GM23338 (cell line): ENCODE measurements around the gene MDH1. TPM values are rescaled to one million over a fixed set of nuclear protein-coding genes. Genes with fewer than 3 reads are reported as not detected.

ENCODE experiments used
- ATAC-seq: fragments of 200-7000 bp; cut with Tn5 transposase; 3 replicates; pipeline ENCODE4 v1.9.1; 2020
- DNase-seq: peaks from one replicate; pipeline ENCODE4 v3.0.0-alpha.2; 2015; ENCODE audit warnings: low spot score
- H2AFZ ChIP-seq: fragments of 200-600 bp; sonication (generic); 2 replicates; pipeline ENCODE4 v1.8.0; 2016; ENCODE audit warnings: antibody characterized with exemption, mild to moderate bottlenecking, moderate library complexity
- H3F3A ChIP-seq: fragments of 200-600 bp; sonication (generic); replicated peaks from 2 replicates; pipeline ENCODE4 v1.8.0; 2017; ENCODE audit warnings: antibody characterized with exemption, mixed run types, low read depth
- H3K27ac ChIP-seq: fragments of 200-600 bp; sonication (generic); 2 replicates; pipeline ENCODE4 v1.6.1; 2016; ENCODE audit warnings: low read depth
- H3K27me3 ChIP-seq: fragments of 200-600 bp; sonication (generic); 2 replicates; pipeline ENCODE4 v1.8.0; 2016; ENCODE audit warnings: mild to moderate bottlenecking, mixed run types, moderate library complexity; ENCODE audit not compliant: insufficient read depth
- H3K36me3 ChIP-seq: fragments of 200-600 bp; sonication (generic); 2 replicates; pipeline ENCODE4 v1.8.0; 2016; ENCODE audit warnings: mild to moderate bottlenecking; ENCODE audit not compliant: insufficient read depth
- H3K4me1 ChIP-seq: fragments of 200-600 bp; sonication (generic); 2 replicates; pipeline ENCODE4 v1.8.0; 2016; ENCODE audit warnings: mild to moderate bottlenecking, moderate library complexity; ENCODE audit not compliant: insufficient read depth
- H3K4me2 ChIP-seq: fragments of 200-600 bp; sonication (generic); 2 replicates; pipeline ENCODE4 v1.7.1; 2017; ENCODE audit warnings: mixed run types
- H3K4me3 ChIP-seq: fragments of 200-600 bp; sonication (generic); 2 replicates; pipeline ENCODE4 v1.6.1; 2016; ENCODE audit warnings: mixed run types
- H3K79me2 ChIP-seq: fragments of 200-600 bp; sonication (generic); replicated peaks from 2 replicates; pipeline ENCODE4 v1.8.0; 2017; ENCODE audit warnings: mild to moderate bottlenecking; ENCODE audit not compliant: insufficient read depth
- H3K9me2 ChIP-seq: fragments of 200-600 bp; sonication (generic); 2 replicates; pipeline ENCODE4 v1.8.0; 2017; ENCODE audit not compliant: insufficient read depth
- H4K20me1 ChIP-seq: fragments of 200-600 bp; sonication (generic); replicated peaks from 2 replicates; pipeline ENCODE4 v1.8.0; 2017; ENCODE audit warnings: mild to moderate bottlenecking; ENCODE audit not compliant: insufficient read depth
- H3K27ac Mint-ChIP-seq: 2 replicates; pipeline ENCODE4 v1.8.0; 2020; ENCODE audit warnings: inconsistent platforms, mild to moderate bottlenecking, moderate library complexity, mixed read lengths
- H3K27me3 Mint-ChIP-seq: 3 replicates; pipeline ENCODE4 v1.8.0; 2022; ENCODE audit warnings: low read depth, mild to moderate bottlenecking, moderate library complexity, mixed read lengths, inconsistent platforms; ENCODE audit not compliant: insufficient read depth, poor library complexity
- H3K36me3 Mint-ChIP-seq: 3 replicates; pipeline ENCODE4 v1.8.0; 2021; ENCODE audit warnings: low read depth, mild to moderate bottlenecking, inconsistent platforms, moderate library complexity, mixed read lengths
- H3K4me1 Mint-ChIP-seq: 3 replicates; pipeline ENCODE4 v1.8.0; 2020; ENCODE audit warnings: mild to moderate bottlenecking, inconsistent platforms, mixed read lengths
- H3K4me3 Mint-ChIP-seq: 3 replicates; pipeline ENCODE4 v1.8.0; 2021; ENCODE audit warnings: moderate library complexity, mild to moderate bottlenecking, inconsistent platforms, mixed read lengths
- H3K9me3 Mint-ChIP-seq: 3 replicates; pipeline ENCODE4 v1.8.0; 2020; ENCODE audit warnings: moderate library complexity, mild to moderate bottlenecking, inconsistent platforms, mixed read lengths
- CTCF ChIP-seq, 2 experiments: fragments of 200-600 bp in 1 of 2; sonication (generic) in 1 of 2; conservative IDR thresholded peaks; 2 replicates each; pipeline versions ENCODE4 v1.5.1 to v1.6.1; 2016 to 2017; ENCODE audit warnings: antibody characterized with exemption in 2 of 2, low read depth in 2 of 2, mild to moderate bottlenecking in 2 of 2, moderate library complexity in 1 of 2
- ETS1 ChIP-seq: IDR thresholded peaks from 2 replicates; pipeline ENCODE4 v1.6.1; 2016; ENCODE audit warnings: antibody characterized with exemption
- EZH2 ChIP-seq: fragments of 200-600 bp; sonication (generic); IDR thresholded peaks from one replicate; pipeline ENCODE4 v1.8.0; 2017; ENCODE audit warnings: antibody characterized with exemption, mild to moderate bottlenecking, low read depth; ENCODE audit not compliant: unreplicated experiment
- JUNB ChIP-seq: IDR thresholded peaks from one replicate; pipeline ENCODE4 v1.6.1; 2016; ENCODE audit warnings: antibody characterized with exemption; ENCODE audit not compliant: unreplicated experiment
- NANOG ChIP-seq: IDR thresholded peaks from 2 replicates; pipeline ENCODE4 v1.6.1; 2016; ENCODE audit warnings: antibody characterized with exemption, borderline replicate concordance
- POLR2AphosphoS5 ChIP-seq: IDR thresholded peaks from 2 replicates; pipeline ENCODE4 v1.6.1; 2016; ENCODE audit warnings: antibody characterized with exemption, low read depth
- REST ChIP-seq: IDR thresholded peaks from one replicate; pipeline ENCODE4 v1.6.1; 2018; ENCODE audit warnings: antibody characterized with exemption; ENCODE audit not compliant: unreplicated experiment
- ZNF114 ChIP-seq: fragments of 250-450 bp; sonication (Bioruptor Pico); IDR thresholded peaks from 2 replicates; pipeline ENCODE4 v1.5.0; 2020; ENCODE audit warnings: mild to moderate bottlenecking, moderate library complexity
- ZNF331 ChIP-seq: fragments of 250-450 bp; sonication (Bioruptor Pico); IDR thresholded peaks from 2 replicates; pipeline ENCODE4 v1.5.0; 2020; ENCODE audit warnings: low read depth, mild to moderate bottlenecking, moderate library complexity
- ZNF462 ChIP-seq: fragments of 250-450 bp; sonication (Bioruptor Pico); IDR thresholded peaks from 2 replicates; pipeline ENCODE4 v1.5.0; 2020; ENCODE audit warnings: mild to moderate bottlenecking, moderate library complexity
- polyA plus RNA-seq: library from polyadenylated mRNA; unstranded; fragments of >200 nt; fragmentation: Nextera tagmentation; extraction: Ambion mirVana; gene quantifications from 2 replicates; pipeline ENCODE4 v1.2.1, GENCODE V29; 2016
- total RNA-seq: library from RNA; depleted of rRNA; stranded (reverse); fragments of >200 nt; shearing (Covaris generic); gene quantifications from 2 replicates; pipeline ENCODE4 v1.2.3, GENCODE V29; 2014

Gene MDH1
- total and polyA plus RNA-seq, 2 experiments from 2014 or later: 275 to 503 TPM

- TF ChIP-seq ZNF462 (no peak), CTCF (conservative IDR thresholded peaks at IDR 0.05; ENCODE audit: low read depth in 2 of 2) (no peak), ZNF331 (no peak), POLR2AphosphoS5 (no peak), JUNB (no peak)
Observed at GRCh38 chr2:63650756-63651155, 62.0 kb downstream of the MDH1 start (continued).

- H3K27ac Mint-ChIP-seq: no peak overlapping the region
- TF ChIP-seq REST (no peak), ZNF114 (CRISPR knock-in tag) (no peak), ETS1 (no peak), NANOG (no peak), EZH2 (no peak), CTCF (conservative IDR thresholded peaks at IDR 0.05; ENCODE audit: low read depth in 2 of 2) (no peak)
Observed at GRCh38 chr2:63651356-63651755, 62.6 kb downstream of the MDH1 start.

More at GRCh38 chr2:63651356-63651755, 62.6 kb downstream of the MDH1 start:
- ATAC-seq (no peak), DNase-seq (no peak)
- Mint-ChIP-seq H3K9me3 (peaks cover 3% of the 10 kb centered on the region), H3K4me1 (peaks cover 7% of the 10 kb centered on the region), H3K4me3 (no peak overlapping the region), H3K27me3 (no peaks in the 10 kb centered on the region), H3K36me3 (0 out of 3 replicates have a peak, but pooled peaks cover 4% of the 10 kb centered on the region)
- H4K20me1 ChIP-seq: no peaks in the 10 kb centered on the region
- no peak overlapping the region for H3K4me3 ChIP-seq
- H3K27ac ChIP-seq: no peak overlapping the region
- H3K27me3 ChIP-seq: no peaks in the 10 kb centered on the region
- no peak overlapping the region; the same call in 1 of the 2 replicates for H2AFZ ChIP-seq
- no peak overlapping the region for H3K4me2 ChIP-seq
- no peaks in the 10 kb centered on the region for H3F3A ChIP-seq
- H3K79me2 ChIP-seq: no peaks in the 10 kb centered on the region
- no peaks in the 10 kb centered on the region; the same call in 1 of the 2 replicates for H3K4me1 ChIP-seq
- peaks cover 17% of the 10 kb centered on the region; the same call in 1 of the 2 replicates for H3K9me2 ChIP-seq
- no peaks in the 10 kb centered on the region for H3K36me3 ChIP-seq
